Myocyte (in vitro differentiated cells): ENCODE data around the gene ETV2. TPM values are rescaled to one million over a fixed set of nuclear protein-coding genes. Genes with fewer than 3 reads are reported as not detected.

Source experiments
- total RNA-seq: library from RNA; depleted of rRNA; stranded (reverse); fragments of >200 nt; gene quantifications from 2 replicates; pipeline ENCODE4 v1.2.3, GENCODE V29; 2014

Gene ETV2
- total RNA-seq, 1 donor from 2014 or later = not detected

Other genes with a start within 250 kb of the ETV2 start
- gene FFAR2, start 193.5 kb upstream of the ETV2 start, total RNA-seq = not detected in 2 replicates
- gene KRTDAP, start 151.3 kb upstream of the ETV2 start, total RNA-seq = not detected in 2 replicates
- gene DMKN, start 128.1 kb upstream of the ETV2 start, total RNA-seq = 3.0 and 9.7 TPM in 2 replicates
- not detected in 2 replicates for gene SBSN, start 113.4 kb upstream of the ETV2 start, total RNA-seq
- not detected in 2 replicates for gene GAPDHS, start 108.3 kb upstream of the ETV2 start, total RNA-seq
- gene TMEM147, start 96.1 kb upstream of the ETV2 start, total RNA-seq = 124 and 137 TPM in 2 replicates
- gene ATP4A, start 78.1 kb upstream of the ETV2 start, total RNA-seq = not detected in 2 replicates
- not detected in 2 replicates for gene PMIS2, start 55.6 kb upstream of the ETV2 start, total RNA-seq
- 4.8 and 6.5 TPM in 2 replicates for gene HAUS5, start 29.0 kb upstream of the ETV2 start, total RNA-seq
- 68.9 and 72.6 TPM in 2 replicates for gene RBM42, start 12.7 kb upstream of the ETV2 start, total RNA-seq
- gene COX6B1, start 6.6 kb downstream of the ETV2 start, total RNA-seq = 513 and 547 TPM in 2 replicates
- gene UPK1A, start 24.8 kb downstream of the ETV2 start, total RNA-seq = not detected in 2 replicates
- 0.11 TPM in 1 of 2 replicates, not detected in the other for gene ZBTB32, start 62.8 kb downstream of the ETV2 start, total RNA-seq
- gene KMT2B, start 76.3 kb downstream of the ETV2 start, total RNA-seq = 11.1 and 11.2 TPM in 2 replicates
- 1.8 and 4.8 TPM in 2 replicates for gene IGFLR1, start 100.7 kb downstream of the ETV2 start, total RNA-seq
- gene U2AF1L4, start 103.7 kb downstream of the ETV2 start, total RNA-seq = 9.7 and 12.0 TPM in 2 replicates
- 32.5 and 32.8 TPM in 2 replicates for gene PSENEN, start 103.9 kb downstream of the ETV2 start, total RNA-seq
- gene LIN37, start 106.8 kb downstream of the ETV2 start, total RNA-seq = 10.6 and 18.1 TPM in 2 replicates
- 0.21 and 0.37 TPM in 2 replicates for gene HSPB6, start 115.3 kb downstream of the ETV2 start, total RNA-seq
- gene PROSER3, start 116.4 kb downstream of the ETV2 start, total RNA-seq = 3.2 and 3.6 TPM in 2 replicates
- gene ARHGAP33, start 133.8 kb downstream of the ETV2 start, total RNA-seq = 1.5 and 3.8 TPM in 2 replicates
- gene PRODH2, start 171.1 kb downstream of the ETV2 start, total RNA-seq = not detected in 2 replicates
- gene NPHS1, start 210.8 kb downstream of the ETV2 start, total RNA-seq = not detected in 2 replicates
- not detected in 2 replicates for gene KIRREL2, start 215.2 kb downstream of the ETV2 start, total RNA-seq
- gene APLP1, start 226.8 kb downstream of the ETV2 start, total RNA-seq = 10.4 and 30.5 TPM in 2 replicates